Measurements from ENCODE around the gene RIPPLY1.

- TF ChIP-seq CTCF (IDR thresholded peaks at IDR 0.05) (no peak), POLR2A (IDR thresholded peaks at IDR 0.05) (no peak)
These were observed 43.3 kb upstream of the RIPPLY1 start for GRCh38 chrX:106946464-106946863.

All from upper lobe of left lung (tissue), 4 donors.